ENCODE data around the gene RAPGEF4. TPM values are rescaled to one million over a fixed set of nuclear protein-coding genes. Genes with fewer than 3 reads are reported as not detected.
A peak's percentile ranks its signal among the peaks of the same experiment; 100 is the strongest.

Gene RAPGEF4
- total RNA-seq, 1 experiment from 2014 or later = 0.59 TPM

DNA sequence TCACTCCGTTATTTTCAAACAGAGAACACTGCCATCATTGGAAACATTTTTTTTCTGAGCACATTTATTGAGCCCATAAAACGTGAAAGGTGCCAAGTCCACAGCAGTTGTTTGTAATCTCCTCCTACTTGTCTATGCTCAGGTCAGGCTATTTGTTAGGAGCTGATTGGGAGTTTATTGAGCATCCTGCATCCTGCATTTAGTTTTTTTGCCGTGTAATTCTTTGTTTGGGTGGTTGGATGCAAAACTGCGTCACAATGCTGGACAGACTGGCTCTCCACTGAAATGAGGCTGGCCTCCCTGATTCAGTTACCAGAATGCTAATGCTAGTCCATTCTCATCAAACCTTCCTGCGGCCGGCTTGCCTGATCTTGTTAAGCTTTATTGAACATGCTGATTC, 71.4 kb downstream of the RAPGEF4 start:
- ChIA-PET POLR2A (no interaction called here), CTCF (interaction anchor here (0.9 to 2.3 kb wide), 3 partner anchors 125 to 591 kb away, joined by 4 to 24 read pairs (median 4); no protein-coding TSS in a partner anchor), RAD21 (ENCODE audit: low non-redundant PET in 1 of 2, low total read pairs in 2 of 2, uncharacterized antibody in 2 of 2, unreplicated experiment in 2 of 2) (no interaction called here)
- H3K4me2 ChIP-seq (ENCODE audit: low read length) = no peak overlapping the region
- TF ChIP-seq EGR1 (IDR thresholded peaks at IDR 0.05; ENCODE audit: low read depth) (no peak), ZFX (IDR thresholded peaks at IDR 0.05) (no peak), ELF1 (IDR thresholded peaks at IDR 0.05; ENCODE audit: borderline replicate concordance, low read depth) (no peak), JUND (IDR thresholded peaks at IDR 0.05) (no peak), CEBPB (IDR thresholded peaks at IDR 0.05; ENCODE audit: low read depth) (no peak), EZH2 (IDR thresholded peaks at IDR 0.05) (no peak), EZH2phosphoT487 (IDR thresholded peaks at IDR 0.05; ENCODE audit: borderline replicate concordance) (no peak), SRF (IDR thresholded peaks at IDR 0.05; ENCODE audit: low read depth) (no peak), SIN3A (IDR thresholded peaks at IDR 0.05; ENCODE audit: low read depth) (no peak)
- TF ChIP-seq, protein P1, sequence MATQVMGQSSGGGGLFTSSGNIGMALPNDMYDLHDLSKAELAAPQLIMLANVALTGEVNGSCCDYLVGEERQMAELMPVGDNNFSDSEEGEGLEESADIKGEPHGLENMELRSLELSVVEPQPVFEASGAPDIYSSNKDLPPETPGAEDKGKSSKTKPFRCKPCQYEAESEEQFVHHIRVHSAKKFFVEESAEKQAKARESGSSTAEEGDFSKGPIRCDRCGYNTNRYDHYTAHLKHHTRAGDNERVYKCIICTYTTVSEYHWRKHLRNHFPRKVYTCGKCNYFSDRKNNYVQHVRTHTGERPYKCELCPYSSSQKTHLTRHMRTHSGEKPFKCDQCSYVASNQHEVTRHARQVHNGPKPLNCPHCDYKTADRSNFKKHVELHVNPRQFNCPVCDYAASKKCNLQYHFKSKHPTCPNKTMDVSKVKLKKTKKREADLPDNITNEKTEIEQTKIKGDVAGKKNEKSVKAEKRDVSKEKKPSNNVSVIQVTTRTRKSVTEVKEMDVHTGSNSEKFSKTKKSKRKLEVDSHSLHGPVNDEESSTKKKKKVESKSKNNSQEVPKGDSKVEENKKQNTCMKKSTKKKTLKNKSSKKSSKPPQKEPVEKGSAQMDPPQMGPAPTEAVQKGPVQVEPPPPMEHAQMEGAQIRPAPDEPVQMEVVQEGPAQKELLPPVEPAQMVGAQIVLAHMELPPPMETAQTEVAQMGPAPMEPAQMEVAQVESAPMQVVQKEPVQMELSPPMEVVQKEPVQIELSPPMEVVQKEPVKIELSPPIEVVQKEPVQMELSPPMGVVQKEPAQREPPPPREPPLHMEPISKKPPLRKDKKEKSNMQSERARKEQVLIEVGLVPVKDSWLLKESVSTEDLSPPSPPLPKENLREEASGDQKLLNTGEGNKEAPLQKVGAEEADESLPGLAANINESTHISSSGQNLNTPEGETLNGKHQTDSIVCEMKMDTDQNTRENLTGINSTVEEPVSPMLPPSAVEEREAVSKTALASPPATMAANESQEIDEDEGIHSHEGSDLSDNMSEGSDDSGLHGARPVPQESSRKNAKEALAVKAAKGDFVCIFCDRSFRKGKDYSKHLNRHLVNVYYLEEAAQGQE (IDR thresholded peaks at IDR 0.05; ENCODE audit: low read depth) = no peak
- TF ChIP-seq, protein P2, sequence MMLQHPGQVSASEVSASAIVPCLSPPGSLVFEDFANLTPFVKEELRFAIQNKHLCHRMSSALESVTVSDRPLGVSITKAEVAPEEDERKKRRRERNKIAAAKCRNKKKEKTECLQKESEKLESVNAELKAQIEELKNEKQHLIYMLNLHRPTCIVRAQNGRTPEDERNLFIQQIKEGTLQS (IDR thresholded peaks at IDR 0.05) = no peak
- H4K20me1 ChIP-seq (ENCODE audit: insufficient read depth) = no peaks in the 10 kb centered on the region
- no peak overlapping the region for H3K9ac ChIP-seq (ENCODE audit: low read length)
- DNase-seq (ENCODE audit: low read depth, low spot score) = no peak
- no peak overlapping the region for H3K4me3 ChIP-seq (replicated peaks in 1 of 2; ENCODE audit: low read depth in 1 of 2, low read length in 2 of 2)
- ATAC-seq = no peak
- H3K36me3 ChIP-seq (ENCODE audit: control insufficient read depth in 1 of 2, insufficient read depth in 2 of 2, low read length in 2 of 2) = no peaks in the 10 kb centered on the region
- peak overlapping the region; percentile 66 for H2AFZ ChIP-seq (ENCODE audit: low read depth, low read length, poor library complexity, severe bottlenecking)
- no TSS peak for BruUV-seq (replicated peaks)
- intact Hi-C loops (cut with micrococcal nuclease) = loop anchor here (1.0 to 2.0 kb wide), 4 partner anchors 125 to 590 kb away; no protein-coding TSS in a partner anchor
- H3K4me1 ChIP-seq (ENCODE audit: control insufficient read depth in 1 of 2, insufficient read depth in 2 of 2, low read length in 2 of 2) = no peaks in the 10 kb centered on the region
- no peaks in the 10 kb centered on the region for H3K9me2 ChIP-seq (ENCODE audit: insufficient read depth)
- H3K27me3 ChIP-seq (ENCODE audit: insufficient read depth, low read length) = no peaks in the 10 kb centered on the region
- H3K9me3 ChIP-seq (ENCODE audit: control insufficient read depth in 1 of 2, insufficient read depth in 1 of 2, low read depth in 1 of 2, low read length in 2 of 2) = no peaks in the 10 kb centered on the region; a peak in 1 of 4 replicates
- H3K79me2 ChIP-seq (ENCODE audit: insufficient read depth, low read length) = no peaks in the 10 kb centered on the region
- no peak overlapping the region for H3K27ac ChIP-seq (ENCODE audit: low read depth, low read length)
